ENCODE measurements around the gene PCMT1. TPM values are rescaled to one million over a fixed set of nuclear protein-coding genes. Genes with fewer than 3 reads are reported as not detected.
A peak's percentile ranks its signal among the peaks of the same experiment; 100 is the strongest.

The PCMT1 gene
- total RNA-seq, 2 donors from 2014 or later, result 77.6 to 114 TPM

DNA sequence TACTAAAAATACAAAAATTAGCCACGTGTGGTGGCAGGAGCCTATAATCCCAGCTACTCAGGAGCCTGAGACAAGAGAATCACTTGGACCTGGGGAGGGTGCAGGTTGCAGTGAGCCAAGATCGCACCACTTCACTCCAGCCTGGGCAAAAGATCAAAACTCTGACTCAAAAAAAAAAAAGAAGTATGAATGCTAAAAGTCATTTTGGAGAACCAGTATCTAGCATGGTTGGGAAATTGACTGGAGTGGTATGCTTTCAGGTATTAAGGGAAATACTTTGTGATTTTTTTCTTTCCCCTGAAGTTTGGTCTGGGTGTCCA, 30.1 kb downstream of the PCMT1 start:
- intact Hi-C loops (cut with DNase I), result no loop called here
- no peak overlapping the region for H3K4me3 ChIP-seq
- no peak for DNase-seq (ENCODE audit: low spot score)
- H3K36me3 ChIP-seq, result peaks cover 0 to 3% of the 10 kb centered on the region in 2 donors
- no peaks in the 10 kb centered on the region for H3K9me3 ChIP-seq
- 44% methylated on average over 2 of the region's 2 CpGs for WGBS
- H3K4me1 ChIP-seq (replicated peaks), result no peaks in the 10 kb centered on the region
- TF ChIP-seq POLR2AphosphoS5 (IDR thresholded peaks at IDR 0.05) (no peak), POLR2A (IDR thresholded peaks at IDR 0.05) (no peak), CTCF (IDR thresholded peaks at IDR 0.05) (no peak)
- H3K27me3 ChIP-seq (replicated peaks; ENCODE audit: insufficient read depth), result no peaks in the 10 kb centered on the region
- H3K27ac ChIP-seq, result peak overlapping the region in 1 of 2 donors; percentile 12

- no peak for DNase-seq (ENCODE audit: low spot score)
- H3K9me3 ChIP-seq, result no peaks in the 10 kb centered on the region
- no peaks in the 10 kb centered on the region for H3K36me3 ChIP-seq
- intact Hi-C loops (cut with DNase I), result no loop called here
- TF ChIP-seq POLR2AphosphoS5 (IDR thresholded peaks at IDR 0.05) (no peak), CTCF (IDR thresholded peaks at IDR 0.05) (no peak), POLR2A (IDR thresholded peaks at IDR 0.05) (no peak)
- H3K4me1 ChIP-seq (replicated peaks), result no peaks in the 10 kb centered on the region
- no peak overlapping the region for H3K27ac ChIP-seq
- H3K27me3 ChIP-seq (replicated peaks; ENCODE audit: insufficient read depth), result no peaks in the 10 kb centered on the region
- no peak overlapping the region for H3K4me3 ChIP-seq
Observed at GRCh38 chr6:149781715-149782114, 32.2 kb downstream of the PCMT1 start.

- no peaks in the 10 kb centered on the region for H3K9me3 ChIP-seq
- WGBS, result 92% methylated on average over 2 of the region's 2 CpGs
- intact Hi-C loops (cut with DNase I), result no loop called here
- no peak for DNase-seq (ENCODE audit: low spot score)
- no peaks in the 10 kb centered on the region for H3K27me3 ChIP-seq (replicated peaks; ENCODE audit: insufficient read depth)
- no peaks in the 10 kb centered on the region for H3K36me3 ChIP-seq
- TF ChIP-seq POLR2A (IDR thresholded peaks at IDR 0.05) (no peak), CTCF (IDR thresholded peaks at IDR 0.05) (no peak), POLR2AphosphoS5 (IDR thresholded peaks at IDR 0.05) (no peak)
- no peaks in the 10 kb centered on the region for H3K4me1 ChIP-seq (replicated peaks)
- H3K27ac ChIP-seq, result no peak overlapping the region
- H3K4me3 ChIP-seq, result no peak overlapping the region
Observed at GRCh38 chr6:149782337-149782736, 32.8 kb downstream of the PCMT1 start.

- Histone ChIP-seq H3K36me3 (no peaks in the 10 kb centered on the region), H3K9me3 (no peaks in the 10 kb centered on the region), H3K4me1 (replicated peaks) (no peaks in the 10 kb centered on the region), H3K4me3 (no peak overlapping the region), H3K27me3 (replicated peaks; ENCODE audit: insufficient read depth) (no peaks in the 10 kb centered on the region), H3K27ac (no peak overlapping the region)
- TF ChIP-seq CTCF (IDR thresholded peaks at IDR 0.05) (no peak), POLR2A (IDR thresholded peaks at IDR 0.05) (no peak), POLR2AphosphoS5 (IDR thresholded peaks at IDR 0.05) (no peak)
- intact Hi-C loops (cut with DNase I), result no loop called here
- WGBS, result 94% methylated on average over 3 of the region's 3 CpGs
- DNase-seq (ENCODE audit: low spot score), result no peak
Observed at GRCh38 chr6:149783551-149783950, 34.0 kb downstream of the PCMT1 start.

- no peaks in the 10 kb centered on the region for H3K36me3 ChIP-seq
- H3K4me3 ChIP-seq, result no peak overlapping the region
- no peaks in the 10 kb centered on the region for H3K4me1 ChIP-seq (replicated peaks)
- intact Hi-C loops (cut with DNase I), result no loop called here
- H3K27me3 ChIP-seq (replicated peaks; ENCODE audit: insufficient read depth), result no peaks in the 10 kb centered on the region
- DNase-seq (ENCODE audit: low spot score), result no peak
- TF ChIP-seq POLR2AphosphoS5 (IDR thresholded peaks at IDR 0.05), result no peak
- TF ChIP-seq CTCF (IDR thresholded peaks at IDR 0.05), result no peak
- no peak for TF ChIP-seq POLR2A (IDR thresholded peaks at IDR 0.05)
- no peak overlapping the region for H3K27ac ChIP-seq
- no peaks in the 10 kb centered on the region for H3K9me3 ChIP-seq
- WGBS, result 86% methylated on average over 4 of the region's 4 CpGs
Observed at GRCh38 chr6:149806127-149806526, 56.6 kb downstream of the PCMT1 start.
